Loucy (cell line): ENCODE measurements around the gene GARIN3.

Source experiments
- H2AFZ ChIP-seq: fragments of 200-600 bp; sonication (generic); 2 replicates; pipeline ENCODE4 v1.6.0; 2016; ENCODE audit warnings: antibody characterized with exemption, mild to moderate bottlenecking, low read length, moderate library complexity
- H3F3A ChIP-seq: fragments of 200-600 bp; 2 replicates; pipeline ENCODE4 v1.6.0; 2016; ENCODE audit warnings: antibody characterized with exemption, low read depth, mild to moderate bottlenecking
- H3K27me3 ChIP-seq: fragments of 200-600 bp; sonication (generic); 2 replicates; pipeline ENCODE4 v1.6.1; 2014; ENCODE audit warnings: low read length, mild to moderate bottlenecking; ENCODE audit not compliant: insufficient read depth, poor library complexity, severe bottlenecking
- H3K36me3 ChIP-seq: fragments of 200-600 bp; sonication (generic); 2 replicates; pipeline ENCODE4 v1.6.1; 2016; ENCODE audit warnings: low read length; ENCODE audit not compliant: insufficient read depth
- H3K4me1 ChIP-seq: fragments of 200-600 bp; sonication (generic); 2 replicates; pipeline ENCODE4 v1.5.1; 2014; ENCODE audit warnings: low read length, mild to moderate bottlenecking; ENCODE audit not compliant: insufficient read depth, poor library complexity, severe bottlenecking
- H3K4me2 ChIP-seq: fragments of 200-600 bp; sonication (generic); 2 replicates; pipeline ENCODE4 v1.6.0; 2014; ENCODE audit warnings: antibody characterized with exemption, low read length, low read depth, mild to moderate bottlenecking; ENCODE audit not compliant: poor library complexity, severe bottlenecking
- H3K4me3 ChIP-seq: fragments of 200-600 bp; sonication (generic); 2 replicates; pipeline ENCODE4 v1.5.1; 2014; ENCODE audit warnings: low read length, mild to moderate bottlenecking, mixed read lengths; ENCODE audit not compliant: poor library complexity, severe bottlenecking
- H3K79me2 ChIP-seq: fragments of 200-600 bp; sonication (generic); 2 replicates; pipeline ENCODE4 v1.6.1; 2014; ENCODE audit warnings: low read length; ENCODE audit not compliant: insufficient read depth
- H3K9ac ChIP-seq: fragments of 200-600 bp; sonication (generic); 2 replicates; pipeline ENCODE4 v1.6.0; 2014; ENCODE audit warnings: mild to moderate bottlenecking, low read depth, low read length, moderate library complexity; ENCODE audit not compliant: poor library complexity, severe bottlenecking
- H3K9me2 ChIP-seq: fragments of 200-600 bp; sonication (generic); replicated peaks from 2 replicates; pipeline ENCODE4 v1.6.1; 2016; ENCODE audit warnings: low read depth, low read length, mixed read lengths
- H3K9me3 ChIP-seq: fragments of 200-600 bp; sonication (generic); 2 replicates; pipeline ENCODE4 v1.6.1; 2014; ENCODE audit warnings: mild to moderate bottlenecking, antibody characterized with exemption, low read length, low read depth; ENCODE audit not compliant: insufficient read depth
- H4K20me1 ChIP-seq: fragments of 200-600 bp; sonication (generic); 2 replicates; pipeline ENCODE4 v1.6.0; 2014; ENCODE audit warnings: antibody characterized with exemption, low read length, mild to moderate bottlenecking; ENCODE audit not compliant: insufficient read depth, poor library complexity, severe bottlenecking
- EZH2phosphoT487 ChIP-seq: fragments of 200-600 bp; IDR thresholded peaks from 2 replicates; pipeline ENCODE4 v1.6.1; 2018; ENCODE audit warnings: antibody characterized with exemption, mild to moderate bottlenecking, moderate library complexity, borderline replicate concordance
- TF ChIP-seq, protein P1 (sequence below): fragments of 200-600 bp; sonication (generic); conservative IDR thresholded peaks from 2 replicates; pipeline ENCODE4 v1.5.1; 2014; ENCODE audit warnings: mild to moderate bottlenecking, antibody characterized with exemption, low read length

The GARIN3 gene

DNA sequence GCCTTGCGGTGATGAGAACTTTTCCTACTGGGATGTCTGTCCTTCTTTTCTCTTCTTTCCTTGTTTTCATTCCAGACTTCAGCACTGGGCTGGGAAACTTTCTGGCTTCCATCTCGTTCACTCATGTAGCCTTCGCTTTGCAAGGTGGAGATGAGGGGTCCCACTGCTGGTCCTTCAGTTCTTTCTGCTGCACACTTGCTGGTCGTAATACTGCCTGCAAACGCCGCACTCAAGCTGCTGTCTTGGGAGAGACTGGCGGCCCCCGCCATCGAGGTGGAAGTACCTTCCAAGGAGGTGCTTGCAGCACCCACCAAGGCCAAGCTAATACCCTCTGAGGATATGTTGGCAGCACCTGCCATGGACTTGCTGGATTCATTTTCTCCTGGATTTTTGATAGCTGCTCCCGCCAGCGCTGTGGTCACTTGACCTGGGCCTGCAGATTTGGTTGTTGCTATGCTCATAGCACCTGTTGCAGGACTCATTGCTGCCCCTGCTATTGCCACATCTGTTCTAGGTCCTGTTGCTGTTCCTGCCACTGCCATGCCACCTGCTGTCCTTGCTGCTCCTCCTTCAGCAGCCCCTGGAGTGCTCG is 3.0 kb downstream of the GARIN3 start:
- H3K9me2 ChIP-seq = no peaks in the 10 kb centered on the region
- H3K9ac ChIP-seq = no peak overlapping the region
- H3K27me3 ChIP-seq = no peaks in the 10 kb centered on the region
- H2AFZ ChIP-seq = no peak overlapping the region
- no peaks in the 10 kb centered on the region for H3K79me2 ChIP-seq
- H3K36me3 ChIP-seq = no peaks in the 10 kb centered on the region
- no peaks in the 10 kb centered on the region for H3K9me3 ChIP-seq
- no peak overlapping the region for H3K4me2 ChIP-seq
- TF ChIP-seq EZH2phosphoT487 = no peak
- TF ChIP-seq, protein P1, sequence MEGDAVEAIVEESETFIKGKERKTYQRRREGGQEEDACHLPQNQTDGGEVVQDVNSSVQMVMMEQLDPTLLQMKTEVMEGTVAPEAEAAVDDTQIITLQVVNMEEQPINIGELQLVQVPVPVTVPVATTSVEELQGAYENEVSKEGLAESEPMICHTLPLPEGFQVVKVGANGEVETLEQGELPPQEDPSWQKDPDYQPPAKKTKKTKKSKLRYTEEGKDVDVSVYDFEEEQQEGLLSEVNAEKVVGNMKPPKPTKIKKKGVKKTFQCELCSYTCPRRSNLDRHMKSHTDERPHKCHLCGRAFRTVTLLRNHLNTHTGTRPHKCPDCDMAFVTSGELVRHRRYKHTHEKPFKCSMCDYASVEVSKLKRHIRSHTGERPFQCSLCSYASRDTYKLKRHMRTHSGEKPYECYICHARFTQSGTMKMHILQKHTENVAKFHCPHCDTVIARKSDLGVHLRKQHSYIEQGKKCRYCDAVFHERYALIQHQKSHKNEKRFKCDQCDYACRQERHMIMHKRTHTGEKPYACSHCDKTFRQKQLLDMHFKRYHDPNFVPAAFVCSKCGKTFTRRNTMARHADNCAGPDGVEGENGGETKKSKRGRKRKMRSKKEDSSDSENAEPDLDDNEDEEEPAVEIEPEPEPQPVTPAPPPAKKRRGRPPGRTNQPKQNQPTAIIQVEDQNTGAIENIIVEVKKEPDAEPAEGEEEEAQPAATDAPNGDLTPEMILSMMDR = no peak
- H3F3A ChIP-seq = no peaks in the 10 kb centered on the region
- H3K4me1 ChIP-seq = no peaks in the 10 kb centered on the region
- no peak overlapping the region for H3K4me3 ChIP-seq
- H4K20me1 ChIP-seq = no peaks in the 10 kb centered on the region

DNA sequence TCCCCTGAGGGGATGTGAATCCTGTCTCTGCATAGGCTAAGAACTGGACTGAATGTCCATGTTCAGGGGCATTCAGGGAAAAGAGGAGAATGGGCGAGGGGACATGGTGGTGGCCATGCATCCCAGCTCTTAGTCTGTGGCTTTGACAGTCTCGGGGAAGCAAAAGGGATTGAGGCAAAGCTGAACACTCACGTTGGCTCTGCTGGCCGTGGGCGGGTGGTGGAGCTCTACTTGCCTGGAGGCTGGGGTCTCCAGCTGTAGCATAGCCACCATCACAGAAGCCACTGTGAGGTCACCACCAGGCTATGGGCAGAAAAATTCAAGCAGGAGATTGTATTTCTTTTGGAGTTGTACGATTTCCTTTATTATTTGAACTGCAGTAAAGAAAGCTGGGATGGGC is 4.1 kb downstream of the GARIN3 start:
- no peaks in the 10 kb centered on the region for H3K4me1 ChIP-seq
- no peak overlapping the region for H3K9ac ChIP-seq
- H3K4me2 ChIP-seq = no peak overlapping the region
- TF ChIP-seq, protein P1 = no peak
- no peak for TF ChIP-seq EZH2phosphoT487
- H4K20me1 ChIP-seq = no peaks in the 10 kb centered on the region
- no peaks in the 10 kb centered on the region for H3K36me3 ChIP-seq
- H2AFZ ChIP-seq = no peak overlapping the region
- H3F3A ChIP-seq = no peaks in the 10 kb centered on the region
- no peaks in the 10 kb centered on the region for H3K9me2 ChIP-seq
- H3K9me3 ChIP-seq = no peaks in the 10 kb centered on the region
- H3K27me3 ChIP-seq = no peaks in the 10 kb centered on the region
- no peak overlapping the region for H3K4me3 ChIP-seq
- no peaks in the 10 kb centered on the region for H3K79me2 ChIP-seq

DNA sequence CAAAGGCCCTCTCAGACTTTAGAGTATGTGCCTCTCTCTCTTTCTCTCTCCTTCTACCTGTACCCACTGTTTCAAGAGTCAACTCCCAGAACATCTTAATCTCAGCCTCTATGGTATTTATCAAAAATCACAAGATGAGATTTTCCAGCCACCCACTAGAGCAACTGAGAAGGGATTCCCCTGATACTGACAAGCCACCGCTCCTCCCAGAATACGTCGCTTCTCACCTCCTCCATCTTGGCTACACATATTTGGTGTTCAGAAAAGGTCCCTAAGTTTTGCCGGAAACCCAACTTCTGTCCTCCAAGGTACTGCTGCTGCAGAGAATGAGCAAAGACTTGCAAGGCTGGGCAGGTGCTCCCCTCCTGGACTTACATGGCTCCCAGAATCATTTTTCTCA is 6.1 kb downstream of the GARIN3 start:
- Histone ChIP-seq H3K4me3 (no peak overlapping the region), H3K79me2 (no peaks in the 10 kb centered on the region), H3K9me2 (no peaks in the 10 kb centered on the region), H3K4me2 (no peak overlapping the region), H3K4me1 (no peaks in the 10 kb centered on the region), H2AFZ (no peak overlapping the region), H3F3A (no peaks in the 10 kb centered on the region), H3K9ac (no peak overlapping the region), H3K27me3 (no peaks in the 10 kb centered on the region), H4K20me1 (no peaks in the 10 kb centered on the region), H3K9me3 (no peaks in the 10 kb centered on the region), H3K36me3 (no peaks in the 10 kb centered on the region)
- TF ChIP-seq EZH2phosphoT487 = no peak
- TF ChIP-seq, protein P1 = no peak
